Stomach (tissue), 4 donors: Measurements from ENCODE around the gene LMAN1L.

Experiments
- CTCF ChIP-seq, 7 experiments: fragments of 450-650 bp in 4 of 7; fragments of 200-600 bp in 3 of 7; sonication (generic) in 3 of 7; IDR thresholded peaks; one replicate each; pipeline ENCODE4 v1.5.1; 2016 to 2019; ENCODE audit warnings: antibody characterized with exemption in 7 of 7, control low read depth in 2 of 7, mild to moderate bottlenecking in 1 of 7
- EP300 ChIP-seq: sonication (generic); formaldehyde crosslinking; IDR thresholded peaks from one replicate; pipeline ENCODE4 v1.6.1; 2017; ENCODE audit warnings: antibody characterized with exemption
- POLR2A ChIP-seq, 4 donors: fragments of 450-650 bp; IDR thresholded peaks; one replicate each; pipeline ENCODE4 v1.6.1; 2016; ENCODE audit warnings: antibody characterized with exemption in 4 of 4, control low read depth in 2 of 4, mild to moderate bottlenecking in 1 of 4, moderate library complexity in 1 of 4
- POLR2AphosphoS5 ChIP-seq, 3 donors: sonication (generic); formaldehyde crosslinking; IDR thresholded peaks; one replicate each; pipeline ENCODE4 v1.6.1; 2016; ENCODE audit warnings: antibody characterized with exemption in 3 of 3

GRCh38 chr15:74780523-74781430, 31.9 kb upstream of the LMAN1L start:
- no peak for TF ChIP-seq EP300
- TF ChIP-seq POLR2A (IDR thresholded peaks at IDR 0.05): no peak
- no peak for TF ChIP-seq CTCF (IDR thresholded peaks at IDR 0.05)
- peak in 1 of 3 donors; percentile 13 for TF ChIP-seq POLR2AphosphoS5 (IDR thresholded peaks at IDR 0.05)
